Gastroesophageal sphincter (tissue), 4 donors: Measurements from ENCODE around the gene OR8D1. TPM values are rescaled to one million over a fixed set of nuclear protein-coding genes. Genes with fewer than 3 reads are reported as not detected.

Experiments used
- ATAC-seq: fragments of 150-250 bp; one replicate; pipeline ENCODE4 v1.9.1; 2016; ENCODE audit warnings: mild to moderate bottlenecking, moderate library complexity
- H3K27ac ChIP-seq, 4 donors: fragments of 200-600 bp; sonication (generic) in 3 of 4; 1 replicate in 3 of 4; 2 replicates in 1 of 4; pipeline ENCODE4 v1.5.1; 2016 to 2019
- H3K27me3 ChIP-seq: fragments of 200-600 bp; sonication (generic); one replicate; pipeline ENCODE4 v1.5.1; 2019
- H3K36me3 ChIP-seq, 2 donors: fragments of 200-600 bp; sonication (generic); one replicate each; pipeline ENCODE4 v1.5.1; 2019; ENCODE audit warnings: control low read depth in 1 of 2
- H3K4me1 ChIP-seq, 3 donors: fragments of 200-600 bp; sonication (generic); 1 replicate in 2 of 3; 2 replicates in 1 of 3; pipeline ENCODE4 v1.5.1; 2016 to 2019; ENCODE audit warnings: control low read depth in 2 of 3
- H3K4me3 ChIP-seq, 2 donors: fragments of 200-600 bp; sonication (generic); one replicate each; pipeline ENCODE4 v1.5.1; 2019; ENCODE audit warnings: mild to moderate bottlenecking in 1 of 2, moderate library complexity in 1 of 2
- H3K9me3 ChIP-seq, 3 donors: fragments of 200-600 bp; sonication (generic); one replicate each; pipeline ENCODE4 v1.5.1; 2017 to 2019; ENCODE audit warnings: control low read depth in 2 of 3
- EP300 ChIP-seq: sonication (generic); formaldehyde crosslinking; IDR thresholded peaks from one replicate; pipeline ENCODE4 v1.6.1; 2017; ENCODE audit warnings: antibody characterized with exemption, mild to moderate bottlenecking
- POLR2A ChIP-seq, 2 donors: fragments of 450-650 bp; IDR thresholded peaks; one replicate each; pipeline ENCODE4 v1.6.1; 2017; ENCODE audit warnings: antibody characterized with exemption in 2 of 2, mild to moderate bottlenecking in 2 of 2, moderate library complexity in 1 of 2
- POLR2AphosphoS5 ChIP-seq: sonication (generic); formaldehyde crosslinking; IDR thresholded peaks from one replicate; pipeline ENCODE4 v1.6.1; 2017; ENCODE audit warnings: antibody characterized with exemption
- WGBS, 2 donors: methylation state at CpG; one replicate each; pipeline ENCODE4 v1.1.5; 2018; ENCODE audit warnings: low coverage in 1 of 2; 5-methylcytosine and 5-hydroxymethylcytosine counted together
- total RNA-seq, 4 donors: library from RNA; depleted of rRNA; stranded (reverse); fragments of >200 nt; gene quantifications; one replicate each; pipeline ENCODE4 v1.1.0, GENCODE V29; 2016
- TF ChIP-seq, protein P1 (sequence below), 4 experiments: fragments of 200-600 bp in 2 of 4; fragments of 450-650 bp in 2 of 4; sonication (generic) in 1 of 4; IDR thresholded peaks; one replicate each; pipeline ENCODE4 v1.5.1; 2017 to 2019; ENCODE audit warnings: antibody characterized with exemption in 4 of 4, mild to moderate bottlenecking in 2 of 4, moderate library complexity in 2 of 4

The OR8D1 gene
- total RNA-seq, 4 donors from 2014 or later = not detected

DNA sequence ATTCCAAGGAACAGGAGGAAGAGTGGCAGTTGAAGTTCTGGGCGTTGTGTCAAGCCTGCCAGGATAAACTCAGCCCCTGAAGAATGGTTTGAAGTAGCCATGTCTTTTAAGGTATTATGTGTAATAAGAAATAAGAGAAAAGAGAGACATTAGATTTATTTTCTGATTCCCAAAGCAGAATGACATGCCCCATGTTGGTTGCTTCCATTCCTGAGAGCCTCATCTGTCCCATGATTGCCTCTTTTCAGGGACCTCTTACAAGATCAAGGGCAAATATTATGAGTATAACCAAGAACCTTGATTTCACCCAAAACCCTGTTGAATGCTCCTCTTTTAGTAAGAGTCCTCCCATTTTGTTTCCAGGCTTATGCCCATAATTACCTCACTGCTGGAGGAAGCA, 6.3 kb upstream of the OR8D1 start, which contains the start of gene OR8D2:
Gene OR8D2, minus strand, starts transcription at position 101 of the 400 bp plus-strand sequence. Its CDS starts 0 bp downstream, at position 101.
- ATAC-seq = no peak
- H3K4me3 ChIP-seq = no peak within 1 kb of the TSS
- TF ChIP-seq, protein P1, sequence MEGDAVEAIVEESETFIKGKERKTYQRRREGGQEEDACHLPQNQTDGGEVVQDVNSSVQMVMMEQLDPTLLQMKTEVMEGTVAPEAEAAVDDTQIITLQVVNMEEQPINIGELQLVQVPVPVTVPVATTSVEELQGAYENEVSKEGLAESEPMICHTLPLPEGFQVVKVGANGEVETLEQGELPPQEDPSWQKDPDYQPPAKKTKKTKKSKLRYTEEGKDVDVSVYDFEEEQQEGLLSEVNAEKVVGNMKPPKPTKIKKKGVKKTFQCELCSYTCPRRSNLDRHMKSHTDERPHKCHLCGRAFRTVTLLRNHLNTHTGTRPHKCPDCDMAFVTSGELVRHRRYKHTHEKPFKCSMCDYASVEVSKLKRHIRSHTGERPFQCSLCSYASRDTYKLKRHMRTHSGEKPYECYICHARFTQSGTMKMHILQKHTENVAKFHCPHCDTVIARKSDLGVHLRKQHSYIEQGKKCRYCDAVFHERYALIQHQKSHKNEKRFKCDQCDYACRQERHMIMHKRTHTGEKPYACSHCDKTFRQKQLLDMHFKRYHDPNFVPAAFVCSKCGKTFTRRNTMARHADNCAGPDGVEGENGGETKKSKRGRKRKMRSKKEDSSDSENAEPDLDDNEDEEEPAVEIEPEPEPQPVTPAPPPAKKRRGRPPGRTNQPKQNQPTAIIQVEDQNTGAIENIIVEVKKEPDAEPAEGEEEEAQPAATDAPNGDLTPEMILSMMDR (IDR thresholded peaks at IDR 0.05) = no peak
- no peak for TF ChIP-seq POLR2AphosphoS5
- no peak for TF ChIP-seq POLR2A (IDR thresholded peaks at IDR 0.05)
- no peak for TF ChIP-seq EP300
- no peaks in the 10 kb centered on the region for H3K9me3 ChIP-seq
- WGBS, 2 donors = 56% methylated on average over 1 of the region's 1 CpG; no CpG with 5 or more reads in 1 of the 2 donors
- H3K4me1 ChIP-seq = no peaks in the 10 kb centered on the region
- no peak within 1 kb of the TSS for H3K27ac ChIP-seq
- H3K36me3 ChIP-seq = no peaks in the 10 kb centered on the region
- H3K27me3 ChIP-seq = peaks cover 6% of the 10 kb centered on the region

DNA sequence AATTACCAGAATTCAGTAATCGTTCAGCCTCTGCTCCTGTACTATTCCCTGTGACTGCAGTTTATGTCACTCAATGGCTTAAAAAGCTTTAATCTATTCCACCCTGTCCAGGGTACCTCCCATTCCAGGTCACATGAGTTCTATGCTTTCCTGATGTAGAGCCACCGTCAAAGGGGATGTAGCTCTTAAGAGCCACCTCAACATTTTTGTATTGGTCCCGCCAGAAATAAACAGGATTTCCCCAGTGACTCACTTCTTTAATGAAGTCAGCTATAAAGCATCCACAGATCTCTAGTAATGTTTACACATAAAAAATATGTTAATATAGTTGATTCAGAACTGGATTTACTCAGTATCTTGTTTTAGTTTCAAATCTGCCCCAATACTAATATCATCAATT, 1.3 kb upstream of the OR8D1 start:
- H3K9me3 ChIP-seq = no peaks in the 10 kb centered on the region
- no peaks in the 10 kb centered on the region for H3K4me1 ChIP-seq
- peaks cover 6% of the 10 kb centered on the region for H3K27me3 ChIP-seq
- 52 to 62% methylated on average over 3 of the region's 3 CpGs for WGBS, 2 donors
- H3K4me3 ChIP-seq = no peak overlapping the region
- no peak for ATAC-seq
- TF ChIP-seq, protein P1 (IDR thresholded peaks at IDR 0.05) = no peak
- TF ChIP-seq EP300 (no peak), POLR2A (IDR thresholded peaks at IDR 0.05) (no peak), POLR2AphosphoS5 (no peak)
- H3K27ac ChIP-seq = no peak overlapping the region
- no peaks in the 10 kb centered on the region for H3K36me3 ChIP-seq

- Histone ChIP-seq H3K27me3 (no peaks in the 10 kb centered on the region), H3K4me1 (no peaks in the 10 kb centered on the region), H3K27ac (no peak overlapping the region), H3K36me3 (no peaks in the 10 kb centered on the region), H3K4me3 (no peak overlapping the region), H3K9me3 (no peaks in the 10 kb centered on the region)
- TF ChIP-seq POLR2A (IDR thresholded peaks at IDR 0.05) = no peak
- TF ChIP-seq, protein P1 (IDR thresholded peaks at IDR 0.05) = no peak
- no peak for TF ChIP-seq EP300
- TF ChIP-seq POLR2AphosphoS5 = no peak
- ATAC-seq = no peak
- 88 to 91% methylated on average over 1 to 4 of the region's 4 CpGs for WGBS, 2 donors
Measured at GRCh38 chr11:124313131-124313530, 618 bp downstream of the OR8D1 start.

DNA sequence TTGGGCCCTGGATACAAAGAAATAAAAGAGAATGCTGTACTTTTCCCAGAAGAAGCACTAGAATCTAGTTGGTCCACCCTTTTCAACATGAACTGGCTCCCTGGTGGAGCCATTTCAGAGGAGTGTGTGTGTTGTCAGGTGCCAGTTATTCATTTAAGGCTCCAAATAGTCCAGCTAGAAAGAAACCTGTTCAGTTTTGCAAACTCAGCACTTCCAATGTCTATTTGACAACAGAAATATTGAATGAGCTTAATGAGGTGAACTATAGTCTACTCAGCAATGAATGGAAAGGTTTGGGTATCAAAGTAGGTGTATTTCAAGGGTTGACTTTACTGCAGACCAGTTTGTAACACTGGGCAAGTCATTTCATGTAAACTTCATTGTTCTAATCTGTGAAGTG, 2.1 kb downstream of the OR8D1 start:
- H3K4me1 ChIP-seq = no peaks in the 10 kb centered on the region
- no peak overlapping the region for H3K27ac ChIP-seq

DNA sequence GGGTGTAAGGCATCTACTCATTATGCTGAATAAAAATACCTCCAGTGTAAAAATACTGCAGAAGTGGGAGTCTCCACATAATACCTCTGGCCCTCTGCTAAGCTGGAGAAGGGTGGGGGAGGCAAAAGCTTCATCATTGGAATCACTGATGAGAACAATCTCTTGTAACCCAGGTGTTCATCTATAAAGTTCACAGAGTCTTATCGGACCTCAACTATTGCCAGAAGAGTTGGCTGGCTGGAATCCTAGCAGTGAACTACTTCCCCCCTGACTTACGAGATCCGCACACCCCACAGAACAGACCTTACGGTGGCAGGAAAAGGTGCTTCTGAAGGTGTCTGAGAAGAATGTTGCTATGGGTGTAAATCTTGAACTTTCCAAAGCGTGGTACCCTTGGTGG, 2.5 kb downstream of the OR8D1 start:
- no peak for ATAC-seq
- no peaks in the 10 kb centered on the region for H3K9me3 ChIP-seq
- 76 to 80% methylated on average over 1 to 5 of the region's 5 CpGs for WGBS, 2 donors
- no peak overlapping the region for H3K27ac ChIP-seq
- TF ChIP-seq, protein P1 (IDR thresholded peaks at IDR 0.05) = no peak
- H3K4me1 ChIP-seq = no peaks in the 10 kb centered on the region
- no peaks in the 10 kb centered on the region for H3K36me3 ChIP-seq
- no peak overlapping the region for H3K4me3 ChIP-seq
- no peaks in the 10 kb centered on the region for H3K27me3 ChIP-seq

More for the DNA sequence above, 2.1 kb downstream of the OR8D1 start:
- Histone ChIP-seq H3K4me3 (no peak overlapping the region), H3K9me3 (no peaks in the 10 kb centered on the region), H3K27me3 (no peaks in the 10 kb centered on the region), H3K36me3 (no peaks in the 10 kb centered on the region)
- no peak for ATAC-seq
- TF ChIP-seq POLR2A (IDR thresholded peaks at IDR 0.05) (no peak), POLR2AphosphoS5 (no peak), EP300 (no peak)
- TF ChIP-seq, protein P1 (IDR thresholded peaks at IDR 0.05) = no peak
